ENCODE measurements around the gene ROBO1.

Gene ROBO1

DNA sequence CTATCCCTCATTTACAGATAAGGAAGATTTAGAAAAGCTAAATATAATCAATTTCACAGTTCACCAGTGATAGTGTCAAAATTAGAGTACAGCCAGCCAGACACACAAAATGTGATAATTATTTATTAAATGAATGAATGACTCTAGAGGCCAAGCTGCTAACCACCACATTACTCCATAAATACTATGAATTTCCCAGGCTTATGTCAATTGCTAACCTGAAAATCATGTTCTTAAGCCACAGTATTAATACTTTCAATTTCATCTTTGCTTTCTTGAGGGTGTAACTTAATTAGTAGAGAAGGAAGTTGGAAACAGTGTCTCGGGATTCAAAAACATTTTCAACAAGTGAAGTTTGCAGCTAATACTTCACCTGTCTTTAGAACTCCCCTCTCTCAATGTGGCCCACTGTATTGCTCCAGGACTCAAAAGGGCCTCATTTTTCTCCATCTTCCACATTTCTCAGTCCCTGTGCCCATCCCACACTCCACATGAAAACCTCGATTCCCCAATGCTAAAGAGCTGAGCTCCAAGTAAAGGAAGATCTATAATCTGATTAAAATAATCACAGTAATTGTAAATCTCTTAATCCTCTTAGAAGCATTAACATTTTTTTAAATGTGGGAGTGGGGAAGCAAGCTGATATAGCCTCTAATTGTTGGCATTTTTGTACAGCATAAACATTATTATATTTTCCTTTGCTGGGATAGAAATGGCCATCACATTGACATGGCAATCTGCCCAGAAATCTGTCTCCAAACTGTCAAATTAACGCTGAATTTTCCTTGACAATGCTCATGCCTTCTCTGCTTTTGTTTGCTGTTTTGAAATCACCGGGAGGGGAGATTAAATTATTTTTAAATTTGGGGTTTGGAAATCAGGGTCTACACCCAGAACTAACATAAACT is 765.1 kb downstream of the ROBO1 start:
- DNase-seq: no peak

- no peak for DNase-seq
These were observed 766.5 kb downstream of the ROBO1 start for GRCh38 chr3:79001255-79001654.

GRCh38 chr3:78999139-78999538 is 768.7 kb downstream of the ROBO1 start:
- DNase-seq: no peak

GRCh38 chr3:78995087-78995486 is 772.7 kb downstream of the ROBO1 start:
- no peak for DNase-seq

DNA sequence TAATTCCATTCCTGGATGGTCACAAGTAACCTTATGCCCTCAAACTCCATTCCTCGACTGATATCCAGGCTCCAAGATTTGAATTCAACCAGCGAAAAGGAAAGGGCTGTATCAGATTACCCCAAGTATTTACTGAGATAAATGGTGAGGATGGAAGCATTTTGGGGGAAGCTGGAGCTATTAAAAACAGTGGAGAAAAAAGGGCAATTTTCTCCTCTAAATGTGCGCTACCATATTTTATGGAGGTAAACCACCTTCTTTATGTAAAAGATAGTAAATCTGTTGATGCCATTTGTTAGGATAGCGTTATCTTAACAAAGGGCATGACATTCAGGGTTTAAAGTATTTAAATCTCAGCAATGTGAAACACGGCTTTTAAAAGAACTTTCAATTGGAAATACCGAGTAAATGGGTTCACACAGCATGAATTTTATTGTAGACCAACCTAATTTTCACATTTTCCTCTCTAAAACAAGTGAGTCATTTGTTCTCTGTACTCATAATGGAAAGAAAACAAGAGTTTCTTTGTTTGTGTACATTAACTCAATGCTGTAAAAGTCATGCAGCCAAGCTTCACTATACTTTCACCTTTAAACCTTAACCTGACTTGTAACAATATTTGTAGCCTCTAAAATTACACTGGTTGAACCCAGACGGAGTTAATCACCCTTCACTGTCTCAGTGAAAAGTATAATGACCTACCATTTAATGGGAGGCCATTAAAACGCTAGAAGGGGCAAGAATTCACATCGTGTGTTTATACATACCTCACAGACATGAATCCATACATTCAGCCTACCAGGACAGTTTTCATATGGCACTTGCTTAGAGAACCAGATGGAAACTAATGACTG is 773.4 kb downstream of the ROBO1 start:
- no peak for DNase-seq

DNA sequence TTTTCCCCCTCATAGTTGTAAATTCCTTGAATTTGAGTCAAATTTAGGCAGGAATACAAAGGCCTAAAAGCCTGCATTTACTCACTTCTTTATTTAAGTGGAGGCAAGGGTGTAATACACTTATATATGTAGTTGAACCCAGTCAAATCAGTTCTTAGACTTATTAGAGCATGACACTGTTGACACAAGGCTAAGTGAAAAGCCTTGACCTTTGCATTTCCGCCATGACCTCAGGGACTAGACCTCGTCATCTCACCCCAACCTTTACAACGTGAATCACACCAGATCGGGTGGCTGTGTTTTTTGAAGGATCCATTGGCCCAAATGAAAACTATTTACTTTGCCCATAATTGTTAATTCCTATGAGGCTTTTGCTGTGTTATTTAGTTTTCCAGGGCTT is 774.4 kb downstream of the ROBO1 start:
- DNase-seq: no peak

GRCh38 chr3:78992830-78993229 is 775.0 kb downstream of the ROBO1 start:
- DNase-seq: no peak

DNA sequence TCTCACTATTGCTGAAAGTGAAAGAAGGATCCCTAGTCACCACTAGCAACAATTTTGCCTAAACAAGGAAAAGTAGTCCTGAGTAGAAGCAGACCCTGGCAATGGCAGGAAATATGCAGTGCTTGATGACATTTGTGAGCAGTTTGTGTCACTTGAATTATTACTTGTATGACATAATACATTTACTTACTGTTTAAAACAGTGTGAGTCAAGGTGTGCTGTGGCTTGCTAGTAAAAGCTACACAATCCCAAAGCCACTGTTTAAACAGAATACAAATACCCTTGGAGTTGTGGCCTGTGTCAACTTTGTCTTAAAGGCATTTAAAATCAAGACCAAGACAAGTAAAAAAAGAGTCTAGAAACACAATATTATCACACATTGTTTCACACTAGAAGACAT is 775.4 kb downstream of the ROBO1 start:
- no peak for DNase-seq

DNA sequence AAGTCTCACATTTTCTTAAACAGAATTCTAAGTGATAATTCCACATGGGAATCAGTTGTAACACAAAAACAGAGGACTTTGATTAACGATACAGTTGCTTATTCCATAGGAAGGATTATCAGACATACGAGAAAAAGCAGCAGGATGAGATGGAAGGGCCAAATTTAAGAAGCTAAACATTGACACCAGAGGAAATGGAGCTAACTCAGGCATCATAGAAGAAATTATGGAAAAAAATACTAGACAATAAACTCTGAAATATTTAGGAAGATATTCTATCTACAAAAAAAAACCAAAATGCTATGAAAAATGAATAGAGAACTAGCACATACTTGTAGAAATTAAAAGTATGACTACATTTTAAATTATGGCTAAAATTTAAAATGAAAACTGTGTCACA is 776.1 kb downstream of the ROBO1 start:
- DNase-seq: no peak

DNA sequence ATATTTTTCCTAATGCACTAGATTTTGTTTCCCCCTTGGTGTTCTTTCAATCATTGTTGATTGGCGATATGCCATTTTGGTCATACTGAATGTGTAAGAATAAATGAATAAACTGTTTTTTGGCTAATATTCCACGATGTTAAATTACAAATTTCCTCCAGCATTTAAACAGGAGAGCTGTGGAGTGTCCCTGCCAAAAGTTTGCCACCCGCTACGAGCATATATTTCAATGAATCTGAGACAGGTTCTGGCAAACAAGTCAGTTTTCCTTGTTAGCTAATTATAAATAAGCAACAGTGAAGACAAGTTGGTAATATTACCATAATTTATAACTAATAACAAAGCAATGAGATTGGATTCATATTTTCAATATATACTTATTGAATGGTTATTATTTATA is 777.6 kb downstream of the ROBO1 start:
- DNase-seq: no peak

DNA sequence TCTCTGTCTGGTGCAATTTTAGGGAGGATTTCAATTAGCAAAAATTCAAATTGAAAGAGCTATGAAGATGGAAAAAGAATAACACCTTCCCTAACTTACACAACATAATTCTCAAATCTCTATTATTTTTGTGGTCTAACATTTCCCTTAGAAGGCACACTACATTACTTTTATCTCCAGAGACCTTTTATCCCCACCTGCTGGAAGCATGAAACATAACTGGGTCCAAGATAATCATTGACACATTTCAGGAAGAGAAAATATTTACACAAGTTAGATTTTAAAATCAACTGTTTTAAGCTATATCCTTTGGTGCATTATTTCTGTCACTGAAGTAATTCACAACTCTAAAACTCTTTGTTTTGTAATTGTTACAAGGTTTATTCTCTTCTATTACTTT is 779.5 kb downstream of the ROBO1 start:
- no peak for DNase-seq

DNA sequence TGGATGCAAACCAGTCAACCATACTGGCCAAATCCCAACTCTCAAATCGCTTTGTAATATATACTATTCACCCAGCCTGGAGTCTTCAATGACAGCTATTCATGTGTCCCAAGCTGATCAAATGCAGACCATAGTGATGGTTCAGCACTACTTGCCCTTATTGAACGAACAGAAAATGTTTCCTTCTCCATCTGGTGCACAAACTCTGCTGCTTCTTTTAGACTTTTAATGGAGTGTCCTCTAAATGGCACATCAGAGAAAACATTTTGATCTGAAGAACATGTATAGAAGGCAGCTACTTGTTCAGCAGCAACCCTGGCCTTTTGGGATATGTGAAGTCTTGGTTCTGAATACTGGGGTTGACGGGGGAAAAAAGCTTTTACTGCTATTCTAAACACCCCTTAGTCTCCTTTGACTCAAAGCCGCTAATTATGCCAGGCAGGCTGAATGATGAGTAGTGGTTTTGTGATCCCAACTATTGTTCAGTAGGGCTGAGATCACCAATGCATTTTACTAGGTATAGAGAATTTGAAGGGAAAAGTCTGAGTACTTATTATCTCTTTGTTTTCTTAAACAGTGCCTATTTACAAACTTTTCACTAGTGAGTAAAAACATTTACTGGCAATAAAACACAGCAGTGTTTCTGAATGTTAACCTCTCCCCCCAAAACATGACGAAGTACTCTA is 781.2 kb downstream of the ROBO1 start:
- DNase-seq: no peak

GRCh38 chr3:78985981-78986380 is 781.8 kb downstream of the ROBO1 start:
- DNase-seq: no peak

DNA sequence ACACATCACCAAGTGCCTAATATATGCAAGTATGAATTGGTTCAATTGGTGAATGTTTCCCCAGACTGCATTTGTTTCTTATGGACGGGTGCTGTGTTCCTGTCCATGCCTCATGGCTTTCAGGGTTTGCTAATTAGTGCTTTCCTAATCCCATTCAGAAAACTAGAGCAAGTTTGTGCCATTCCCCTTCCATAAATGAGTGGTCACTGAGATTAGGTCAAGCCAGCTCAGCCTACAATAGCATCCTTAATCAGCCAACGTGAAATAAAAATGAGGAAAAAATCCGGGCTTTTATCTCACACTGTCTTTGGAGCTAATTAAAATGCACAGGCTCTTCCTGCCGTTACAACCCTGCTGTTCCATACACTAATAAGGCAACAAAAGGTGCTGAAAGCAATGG is 788.8 kb downstream of the ROBO1 start:
- DNase-seq: no peak

DNA sequence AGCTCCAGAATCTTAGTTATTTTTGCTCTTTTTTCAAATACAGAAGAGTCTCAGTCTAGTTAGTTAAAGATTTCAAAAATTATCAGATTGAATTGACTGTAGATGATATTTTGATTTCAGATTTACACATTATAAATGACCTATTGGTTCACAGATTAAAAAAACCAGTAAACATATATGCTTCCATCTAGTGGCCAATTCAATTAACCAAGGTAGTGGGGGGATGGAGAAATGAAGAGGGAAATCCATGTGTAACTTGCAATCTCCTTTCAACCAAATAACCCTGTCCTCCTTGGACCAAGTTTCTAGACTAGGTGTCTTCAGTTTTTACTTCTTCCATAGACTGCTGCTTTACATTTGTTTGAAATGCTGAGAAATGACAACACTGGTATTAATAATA is 789.8 kb downstream of the ROBO1 start:
- no peak for DNase-seq

- DNase-seq: no peak
These were observed 790.7 kb downstream of the ROBO1 start for GRCh38 chr3:78977073-78977472.

DNA sequence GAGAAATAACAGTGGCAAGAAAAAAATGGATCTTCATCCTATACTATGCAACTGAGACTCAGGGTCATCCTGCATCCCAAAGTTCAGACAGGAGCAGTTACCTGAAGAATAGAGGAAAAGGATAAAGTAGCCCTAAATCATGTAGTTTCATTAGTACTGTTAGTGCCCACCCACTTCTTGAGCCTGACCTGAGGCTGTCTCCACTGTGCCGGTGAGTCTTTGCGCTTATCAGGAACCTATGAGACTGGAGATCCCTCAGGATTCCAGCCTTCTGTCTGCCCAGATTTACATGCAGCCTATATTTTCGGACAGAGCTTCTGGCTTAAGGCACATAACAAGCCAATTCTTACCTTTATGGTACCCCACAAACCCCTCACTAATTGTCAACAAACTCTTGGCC is 791.6 kb downstream of the ROBO1 start:
- no peak for DNase-seq

- no peak for DNase-seq
These were observed 793.5 kb downstream of the ROBO1 start for GRCh38 chr3:78974181-78974790.

DNA sequence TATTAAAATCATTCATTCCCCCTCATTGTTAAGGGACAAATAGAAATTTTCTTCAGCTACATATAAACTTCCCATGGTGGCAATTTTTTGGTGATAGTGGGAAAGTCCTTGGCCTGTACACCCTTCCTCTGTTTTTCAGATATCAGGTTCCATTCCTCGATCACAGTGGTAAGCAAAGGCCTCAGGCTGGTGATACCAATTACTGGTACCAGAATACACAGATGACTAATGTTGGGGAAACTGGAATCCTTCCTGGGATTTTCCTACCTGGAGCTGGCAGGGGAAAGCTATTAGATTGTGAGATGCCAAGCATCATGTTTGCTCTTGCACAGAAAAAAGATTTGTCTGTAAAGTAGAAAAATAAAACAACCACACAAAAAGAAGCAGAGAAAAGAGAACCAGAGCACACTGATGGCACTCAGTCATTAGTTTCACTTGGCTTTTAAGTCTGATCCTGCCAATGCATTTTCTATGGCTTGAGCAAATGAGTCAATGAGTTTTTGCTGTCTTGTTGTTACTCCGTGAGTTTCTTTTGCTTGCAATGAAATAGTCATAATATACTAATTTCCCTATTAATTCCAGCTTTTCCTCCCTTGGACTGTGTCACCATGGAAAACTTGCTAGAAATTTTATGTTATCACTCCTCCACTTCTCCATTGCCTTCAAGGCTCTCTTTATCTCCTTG is 795.0 kb downstream of the ROBO1 start:
- no peak for DNase-seq

- no peak for DNase-seq
These were observed 797.1 kb downstream of the ROBO1 start for GRCh38 chr3:78970656-78971055.

DNA sequence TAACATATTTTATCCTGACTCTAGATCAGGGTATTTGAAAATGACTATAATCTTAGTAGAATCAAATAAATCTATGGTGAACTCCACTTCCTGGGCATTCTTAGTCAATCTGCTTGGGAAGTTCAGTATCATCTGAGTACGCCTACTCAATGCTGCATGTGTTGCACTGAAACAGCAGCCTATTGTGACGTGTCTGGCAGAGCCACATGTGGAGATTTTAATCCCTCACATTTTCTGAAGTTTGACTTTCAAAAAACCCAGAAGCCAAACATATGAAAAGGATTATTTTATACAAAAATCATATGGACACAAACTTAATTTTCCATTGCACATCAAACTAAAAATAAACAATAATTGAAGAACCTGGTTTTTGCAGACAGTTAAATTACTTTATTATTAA is 798.3 kb downstream of the ROBO1 start:
- no peak for DNase-seq

GRCh38 chr3:78967061-78967460 is 800.7 kb downstream of the ROBO1 start:
- no peak for DNase-seq
